Measurements from ENCODE around the gene SLC22A31.

DNA sequence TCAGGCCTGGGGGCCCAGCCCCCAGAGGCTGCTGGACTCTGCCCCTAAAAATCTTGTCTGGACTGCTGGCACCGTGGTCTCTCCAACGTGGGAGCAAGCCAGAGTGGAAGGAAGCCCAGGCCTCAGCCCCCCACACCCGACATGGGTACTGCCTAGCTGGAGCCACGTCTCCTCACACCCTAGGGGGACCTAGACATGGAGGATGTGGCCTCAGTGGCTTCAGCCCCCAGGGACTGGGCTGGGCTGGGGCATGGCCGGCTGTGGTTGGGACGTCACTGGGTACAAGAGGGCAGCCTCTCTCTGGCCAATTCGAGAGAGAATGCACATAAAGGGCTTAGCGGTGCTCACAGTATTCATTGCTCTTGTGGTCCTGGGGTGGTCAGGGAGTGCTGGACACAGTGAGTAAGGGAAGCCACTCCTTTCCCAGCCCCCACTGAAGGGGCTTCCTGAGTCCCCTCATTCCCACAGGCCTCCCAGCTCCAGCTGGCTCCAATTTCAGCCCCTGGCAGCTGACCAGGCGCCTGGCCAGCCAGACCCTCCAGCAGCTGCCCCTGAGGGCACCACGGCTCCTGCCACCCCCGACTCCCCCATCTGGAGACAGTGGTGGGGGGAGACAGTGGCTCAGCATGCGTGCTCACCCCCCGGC is 27.7 kb downstream of the SLC22A31 start:
- TF ChIP-seq POLR2A (IDR thresholded peaks at IDR 0.05): no peak
- TF ChIP-seq, protein P1, sequence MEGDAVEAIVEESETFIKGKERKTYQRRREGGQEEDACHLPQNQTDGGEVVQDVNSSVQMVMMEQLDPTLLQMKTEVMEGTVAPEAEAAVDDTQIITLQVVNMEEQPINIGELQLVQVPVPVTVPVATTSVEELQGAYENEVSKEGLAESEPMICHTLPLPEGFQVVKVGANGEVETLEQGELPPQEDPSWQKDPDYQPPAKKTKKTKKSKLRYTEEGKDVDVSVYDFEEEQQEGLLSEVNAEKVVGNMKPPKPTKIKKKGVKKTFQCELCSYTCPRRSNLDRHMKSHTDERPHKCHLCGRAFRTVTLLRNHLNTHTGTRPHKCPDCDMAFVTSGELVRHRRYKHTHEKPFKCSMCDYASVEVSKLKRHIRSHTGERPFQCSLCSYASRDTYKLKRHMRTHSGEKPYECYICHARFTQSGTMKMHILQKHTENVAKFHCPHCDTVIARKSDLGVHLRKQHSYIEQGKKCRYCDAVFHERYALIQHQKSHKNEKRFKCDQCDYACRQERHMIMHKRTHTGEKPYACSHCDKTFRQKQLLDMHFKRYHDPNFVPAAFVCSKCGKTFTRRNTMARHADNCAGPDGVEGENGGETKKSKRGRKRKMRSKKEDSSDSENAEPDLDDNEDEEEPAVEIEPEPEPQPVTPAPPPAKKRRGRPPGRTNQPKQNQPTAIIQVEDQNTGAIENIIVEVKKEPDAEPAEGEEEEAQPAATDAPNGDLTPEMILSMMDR (IDR thresholded peaks at IDR 0.05): no peak

Data from ovary (tissue), 3 donors.